ENCODE data around the gene PEX1.
"Not testable (repeated sequence)": the region's sequence is repeated elsewhere in the genome, so short reads cannot be mapped to it uniquely, and the experiment has no call there.

Gene PEX1

DNA sequence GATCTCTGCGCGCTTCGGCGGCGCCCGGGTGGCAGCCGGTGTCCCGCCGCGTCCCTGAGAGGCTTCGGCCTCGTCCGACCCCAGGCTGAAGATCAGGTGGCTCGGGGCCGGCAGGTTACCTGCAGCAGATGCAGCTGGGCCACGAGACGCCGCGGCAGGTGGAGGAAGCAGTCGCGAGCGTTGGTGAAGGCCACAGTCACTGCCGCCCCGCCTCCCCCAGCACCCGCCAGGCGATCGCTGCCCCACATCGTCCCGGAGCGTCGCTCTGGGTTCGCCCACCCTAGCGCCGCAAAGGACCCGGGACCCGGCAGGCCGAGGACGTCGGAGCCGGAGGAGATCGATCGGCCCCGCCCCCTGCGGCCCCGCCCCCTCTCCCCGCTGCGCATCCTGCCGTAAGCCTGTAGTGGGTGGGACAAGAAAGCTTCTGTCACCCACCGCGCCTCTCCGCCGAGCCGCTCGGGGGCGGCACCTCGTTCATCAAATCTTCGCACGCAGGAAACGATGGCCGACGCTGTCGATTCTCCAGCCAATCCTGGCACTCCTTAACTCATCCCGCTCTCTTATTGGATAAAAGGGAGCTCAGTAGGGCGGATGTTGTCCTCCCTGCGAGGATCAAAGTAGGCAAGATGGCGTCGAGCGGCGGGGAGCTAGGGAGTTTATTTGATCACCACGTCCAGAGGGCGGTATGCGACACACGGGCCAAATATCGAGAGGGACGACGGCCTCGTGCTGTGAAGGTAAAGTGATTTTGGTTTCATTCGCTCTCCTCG, at the start of gene PEX1, which contains the start of gene RBM48:
Gene PEX1 (minus strand): TSS at position 333 of the 770 bp plus-strand sequence. CDS start 85 bp downstream, at position 248.
Gene RBM48 (plus strand): TSS at position 608 of the 770 bp plus-strand sequence. CDS start 19 bp downstream, at position 627.
- H3K4me1 Mint-ChIP-seq, result peaks cover 16% of the 10 kb centered on the region
- H3K36me3 Mint-ChIP-seq, result peaks cover 13% of the 10 kb centered on the region
- H3K27me3 Mint-ChIP-seq, result no peaks in the 10 kb centered on the region
- peak; percentile 84 for ATAC-seq (ENCODE audit: low read depth)
- peak; percentile 77 to 93 for DNase-seq (ENCODE audit: low spot score in 2 of 2)
- H3K4me3 Mint-ChIP-seq, result peak within 1 kb of the TSS; percentile 84
- peak within 1 kb of the TSS; percentile 93 for H3K27ac Mint-ChIP-seq
- H3K9me3 Mint-ChIP-seq, result no peaks in the 10 kb centered on the region

DNA sequence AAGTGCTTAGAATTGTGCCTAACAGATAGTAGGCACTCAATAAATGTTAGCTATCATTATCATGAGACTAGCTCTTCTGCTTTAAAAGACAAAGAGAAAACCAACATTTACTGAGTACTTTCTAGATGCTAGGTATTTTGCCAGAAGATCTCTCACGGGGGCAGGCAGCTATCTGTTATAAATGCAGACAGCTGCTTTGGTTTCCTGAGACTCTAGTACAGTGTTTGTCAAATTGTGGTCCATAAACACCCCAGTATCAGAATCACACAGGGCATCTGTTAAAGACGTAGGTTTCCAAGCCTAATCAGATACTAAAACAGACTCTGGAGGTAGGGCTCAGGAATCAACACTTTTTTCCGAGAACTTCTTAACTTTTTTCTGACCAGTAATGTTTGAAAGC, 48.0 kb upstream of the PEX1 start:
- H3K36me3 Mint-ChIP-seq, result peaks cover 28% of the 10 kb centered on the region
- H3K27ac Mint-ChIP-seq, result no peak overlapping the region
- peaks cover 3% of the 10 kb centered on the region for H3K4me1 Mint-ChIP-seq
- no peak overlapping the region for H3K4me3 Mint-ChIP-seq
- ATAC-seq (ENCODE audit: low read depth), result no peak
- no peaks in the 10 kb centered on the region for H3K27me3 Mint-ChIP-seq
- H3K9me3 Mint-ChIP-seq, result peaks cover 2% of the 10 kb centered on the region
- DNase-seq (ENCODE audit: low spot score in 2 of 2), result no peak

DNA sequence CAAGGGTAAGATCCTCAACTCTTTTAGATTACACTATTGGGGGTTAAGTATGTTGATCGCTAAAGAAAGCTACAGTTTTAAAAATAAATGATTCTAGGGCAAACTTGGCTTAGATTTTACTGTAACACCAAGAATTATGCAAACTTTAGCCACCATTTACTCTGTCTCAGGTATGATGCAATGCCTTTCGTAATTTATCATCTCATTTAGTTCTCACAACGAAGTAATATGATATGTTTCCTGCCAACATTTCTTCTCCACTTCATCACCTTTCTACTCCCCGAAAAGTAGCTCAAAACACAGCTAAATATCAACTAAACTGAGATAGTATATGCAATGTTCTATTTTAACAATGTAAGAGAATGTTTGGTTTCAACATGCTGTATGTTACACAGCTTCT, 40.8 kb upstream of the PEX1 start:
- Mint-ChIP-seq H3K27me3 (no peaks in the 10 kb centered on the region), H3K36me3 (peaks cover 27% of the 10 kb centered on the region), H3K4me1 (peaks cover 3% of the 10 kb centered on the region), H3K4me3 (no peak overlapping the region), H3K27ac (no peak overlapping the region), H3K9me3 (peaks cover under 1% of the 10 kb centered on the region)
- ATAC-seq (ENCODE audit: low read depth) (no peak), DNase-seq (ENCODE audit: low spot score in 2 of 2) (no peak)

DNA sequence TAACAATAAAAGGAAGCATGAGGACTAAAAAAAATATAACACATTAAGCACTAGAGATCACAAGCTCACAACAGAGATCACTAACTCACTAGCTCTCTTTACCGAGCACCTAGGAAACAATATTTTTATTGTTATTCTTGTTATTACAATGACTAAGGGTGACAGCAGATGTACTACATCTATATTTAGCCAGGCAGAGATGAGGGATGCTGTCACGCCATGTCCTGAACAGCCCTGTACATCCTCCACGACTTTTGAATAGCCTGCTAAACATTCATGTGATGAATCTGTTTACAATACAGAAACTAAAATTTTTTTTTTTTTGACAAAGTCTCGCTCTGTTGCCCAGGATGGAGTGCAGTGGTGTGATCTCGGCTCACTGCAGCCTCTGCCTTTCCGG, 39.1 kb upstream of the PEX1 start:
- no peak for DNase-seq (ENCODE audit: low spot score in 2 of 2)
- no peak overlapping the region for H3K27ac Mint-ChIP-seq
- peaks cover 29% of the 10 kb centered on the region for H3K36me3 Mint-ChIP-seq
- H3K9me3 Mint-ChIP-seq, result no peaks in the 10 kb centered on the region
- H3K4me1 Mint-ChIP-seq, result peaks cover 2% of the 10 kb centered on the region
- no peak for ATAC-seq (ENCODE audit: low read depth)
- no peaks in the 10 kb centered on the region for H3K27me3 Mint-ChIP-seq
- H3K4me3 Mint-ChIP-seq, result no peak overlapping the region

DNA sequence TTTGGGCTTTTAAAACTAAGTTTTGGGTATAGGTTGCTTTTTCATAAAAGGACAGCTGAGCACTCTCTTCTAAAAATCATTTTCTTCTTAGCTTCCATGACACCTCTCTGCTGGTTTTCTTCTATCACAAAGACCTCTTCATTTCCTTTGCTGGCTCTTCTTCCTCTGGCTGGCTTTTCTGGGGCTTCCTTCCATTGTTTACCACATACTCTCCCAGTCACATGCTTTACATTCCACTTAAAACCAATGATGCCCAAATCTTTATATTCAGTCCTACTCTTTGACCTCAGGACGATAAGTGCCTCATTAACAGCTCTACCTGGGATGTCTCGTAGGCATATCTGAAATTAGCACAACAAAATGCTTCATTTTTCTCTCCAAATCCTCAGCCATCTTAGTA, 35.0 kb upstream of the PEX1 start:
- no peaks in the 10 kb centered on the region for H3K4me1 Mint-ChIP-seq
- no peak overlapping the region for H3K4me3 Mint-ChIP-seq
- no peaks in the 10 kb centered on the region for H3K27me3 Mint-ChIP-seq
- peaks cover 28% of the 10 kb centered on the region for H3K36me3 Mint-ChIP-seq
- H3K9me3 Mint-ChIP-seq, result no peaks in the 10 kb centered on the region
- ATAC-seq (ENCODE audit: low read depth), result no peak
- no peak for DNase-seq (ENCODE audit: low spot score in 2 of 2)
- peak overlapping the region; percentile 67 for H3K27ac Mint-ChIP-seq

DNA sequence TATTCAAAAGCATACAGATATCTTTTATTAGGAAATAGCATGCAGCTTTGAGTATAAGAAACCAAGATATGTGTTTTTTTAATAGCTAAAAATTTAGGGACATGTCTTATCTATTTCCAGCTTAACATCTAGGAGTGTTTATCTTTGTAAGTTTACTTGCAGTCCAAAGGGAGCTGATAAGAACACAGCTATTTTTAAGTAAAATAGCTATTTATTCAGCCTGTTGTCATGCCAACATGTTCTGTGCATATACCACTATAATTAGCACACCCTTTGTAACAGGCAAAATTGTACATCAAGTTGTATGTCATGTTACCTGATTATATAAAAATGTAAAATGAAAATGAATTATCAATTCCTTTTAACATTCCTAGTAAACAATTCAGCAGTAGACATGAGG, 32.3 kb upstream of the PEX1 start:
- no peaks in the 10 kb centered on the region for H3K27me3 Mint-ChIP-seq
- ATAC-seq (ENCODE audit: low read depth) (no peak), DNase-seq (ENCODE audit: low spot score in 2 of 2) (no peak)
- peaks cover 25% of the 10 kb centered on the region for H3K36me3 Mint-ChIP-seq
- no peaks in the 10 kb centered on the region for H3K4me1 Mint-ChIP-seq
- no peaks in the 10 kb centered on the region for H3K9me3 Mint-ChIP-seq
- H3K27ac Mint-ChIP-seq, result no peak overlapping the region
- H3K4me3 Mint-ChIP-seq, result no peak overlapping the region

DNA sequence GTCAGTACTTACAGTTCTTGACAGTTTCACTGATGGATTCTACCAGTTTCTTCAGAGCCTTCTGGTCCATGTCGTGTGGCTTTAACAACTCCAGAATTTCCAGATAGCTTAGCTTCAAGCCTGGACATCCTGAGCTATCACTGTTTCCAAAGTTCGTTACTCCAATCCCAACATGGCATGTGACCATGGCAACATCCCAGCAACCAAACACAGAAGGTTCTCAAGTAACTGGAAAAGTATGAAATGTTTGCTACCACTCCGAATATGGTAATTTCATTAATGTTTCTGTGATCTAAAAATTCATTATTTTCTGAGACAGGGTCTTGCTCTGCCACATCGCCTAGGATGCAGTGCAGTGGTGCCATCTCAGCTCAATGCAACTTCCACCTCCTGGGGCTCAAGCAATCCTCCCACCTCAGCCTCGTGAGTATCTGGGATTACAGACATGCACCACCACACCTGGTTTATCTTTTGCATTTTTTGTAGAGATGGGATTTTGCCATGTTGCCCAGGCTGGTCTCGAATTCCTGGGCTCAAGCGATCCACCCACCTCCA, 29.6 kb upstream of the PEX1 start:
- no peak for DNase-seq (ENCODE audit: low spot score in 2 of 2)
- Mint-ChIP-seq H3K27ac (peak overlapping the region; percentile 54), H3K27me3 (peaks cover 1% of the 10 kb centered on the region), H3K36me3 (peaks cover 10% of the 10 kb centered on the region), H3K9me3 (no peaks in the 10 kb centered on the region), H3K4me1 (no peaks in the 10 kb centered on the region), H3K4me3 (no peak overlapping the region)
- ATAC-seq (ENCODE audit: low read depth), result no peak

DNA sequence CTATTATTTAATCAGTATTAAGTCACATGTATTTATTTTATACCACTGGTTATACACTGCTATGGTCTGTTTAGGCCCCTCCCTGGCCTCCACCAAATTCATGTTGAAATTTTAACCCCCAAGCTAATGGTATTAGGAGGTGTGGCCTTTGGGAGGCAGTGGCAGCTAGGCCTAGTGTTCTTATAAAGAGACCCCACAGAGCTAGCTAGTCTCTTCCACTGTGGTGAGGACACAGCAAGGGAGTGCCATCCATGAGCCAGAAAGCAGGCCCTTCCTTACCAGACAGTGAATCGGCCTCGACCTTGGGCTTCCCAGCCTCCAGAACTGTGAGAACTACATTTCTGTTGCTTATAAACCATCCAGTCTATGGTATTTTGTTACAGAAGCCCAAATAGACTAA, 28.9 kb upstream of the PEX1 start:
- Mint-ChIP-seq H3K4me1 (no peaks in the 10 kb centered on the region), H3K36me3 (peaks cover 9% of the 10 kb centered on the region), H3K27me3 (peaks cover 1% of the 10 kb centered on the region), H3K27ac (peak overlapping the region; percentile 54), H3K4me3 (no peak overlapping the region), H3K9me3 (no peaks in the 10 kb centered on the region)
- ATAC-seq (ENCODE audit: low read depth) (no peak), DNase-seq (ENCODE audit: low spot score in 2 of 2) (no peak)

DNA sequence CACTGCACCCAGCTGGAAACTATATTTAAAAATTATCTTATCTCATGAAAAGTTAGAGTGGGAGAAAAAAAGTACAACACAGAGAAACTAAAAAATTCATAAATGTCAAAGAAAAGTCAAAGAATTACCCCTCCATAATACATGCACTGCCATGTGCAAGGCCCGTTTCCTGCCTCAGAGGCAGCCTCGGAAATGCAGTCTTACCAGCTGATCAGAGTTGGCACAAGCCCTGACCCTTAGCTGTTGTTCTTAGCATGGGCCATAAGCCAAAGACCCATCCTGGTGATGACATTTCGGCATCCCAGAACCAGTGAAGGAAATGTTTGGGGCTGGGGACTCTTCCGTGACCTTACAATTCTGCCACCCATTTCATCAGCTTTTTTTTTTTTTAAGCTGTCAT, 21.9 kb upstream of the PEX1 start:
- Mint-ChIP-seq H3K9me3 (no peaks in the 10 kb centered on the region), H3K4me3 (no peak overlapping the region), H3K4me1 (no peaks in the 10 kb centered on the region), H3K27me3 (peaks cover 5% of the 10 kb centered on the region), H3K36me3 (no peaks in the 10 kb centered on the region), H3K27ac (no peak overlapping the region)
- ATAC-seq (ENCODE audit: low read depth) (no peak), DNase-seq (ENCODE audit: low spot score in 2 of 2) (no peak)

DNA sequence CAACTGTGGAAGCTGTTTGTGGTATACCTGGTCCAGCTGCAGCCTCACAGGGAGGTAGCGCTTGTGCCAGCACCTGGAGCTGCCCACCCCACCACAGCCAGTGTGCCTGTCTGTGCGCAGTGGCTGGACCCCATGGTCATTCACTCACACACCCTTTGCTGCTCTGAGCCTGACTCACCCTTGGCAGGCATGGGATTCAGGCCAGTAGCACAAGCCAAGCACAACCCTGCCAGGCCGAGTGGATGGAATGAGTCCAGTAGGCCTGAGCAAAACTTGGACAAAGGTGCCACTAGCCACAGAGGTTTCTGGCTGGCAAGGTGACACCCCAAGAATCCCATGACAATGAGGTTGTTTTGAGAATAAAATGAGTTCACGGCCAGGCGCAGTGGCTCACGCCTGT, 19.3 kb upstream of the PEX1 start:
- no peaks in the 10 kb centered on the region for H3K4me1 Mint-ChIP-seq
- ATAC-seq (ENCODE audit: low read depth) (no peak), DNase-seq (ENCODE audit: low spot score in 2 of 2) (no peak)
- peaks cover 3% of the 10 kb centered on the region for H3K9me3 Mint-ChIP-seq
- H3K36me3 Mint-ChIP-seq, result no peaks in the 10 kb centered on the region
- H3K27ac Mint-ChIP-seq, result no peak overlapping the region
- peaks cover 4% of the 10 kb centered on the region for H3K27me3 Mint-ChIP-seq
- no peak overlapping the region for H3K4me3 Mint-ChIP-seq

DNA sequence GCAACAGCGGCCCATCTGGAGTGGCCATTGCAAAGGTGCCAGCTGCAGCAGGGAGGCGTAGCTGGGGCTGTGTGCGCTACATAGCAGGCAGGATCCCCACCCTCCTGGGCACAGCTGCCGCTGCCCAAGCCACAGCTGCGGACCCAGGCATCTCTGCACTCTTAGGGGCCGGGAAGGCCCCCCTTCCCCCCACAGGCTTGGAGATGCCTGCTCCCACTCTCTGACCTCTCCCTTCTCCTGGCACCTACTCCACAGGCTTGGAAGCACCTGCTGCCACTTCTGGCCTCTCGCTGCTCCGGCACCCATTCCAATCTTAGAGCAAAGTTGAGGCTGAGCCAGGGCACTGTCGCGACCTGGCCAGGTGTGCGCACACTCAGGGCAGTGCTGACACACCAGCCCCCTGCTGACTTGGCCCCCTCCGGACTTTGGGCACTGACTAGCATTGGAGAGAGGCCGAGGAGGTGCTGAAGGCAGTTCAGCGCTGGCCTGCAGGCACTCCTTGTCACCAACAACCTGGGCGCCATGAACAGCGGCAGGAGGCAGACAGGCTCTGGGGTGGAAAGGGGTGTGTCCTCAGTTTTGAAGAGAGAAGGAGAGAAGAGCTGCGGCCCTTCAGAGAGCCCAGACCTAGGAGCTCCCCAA, 18.7 kb upstream of the PEX1 start:
- Mint-ChIP-seq H3K27me3 (peaks cover 4% of the 10 kb centered on the region), H3K4me3 (no peak overlapping the region), H3K4me1 (no peaks in the 10 kb centered on the region), H3K9me3 (peaks cover 4% of the 10 kb centered on the region), H3K36me3 (no peaks in the 10 kb centered on the region), H3K27ac (no peak overlapping the region)
- ATAC-seq (ENCODE audit: low read depth), result no peak
- DNase-seq (ENCODE audit: low spot score in 2 of 2), result no peak

DNA sequence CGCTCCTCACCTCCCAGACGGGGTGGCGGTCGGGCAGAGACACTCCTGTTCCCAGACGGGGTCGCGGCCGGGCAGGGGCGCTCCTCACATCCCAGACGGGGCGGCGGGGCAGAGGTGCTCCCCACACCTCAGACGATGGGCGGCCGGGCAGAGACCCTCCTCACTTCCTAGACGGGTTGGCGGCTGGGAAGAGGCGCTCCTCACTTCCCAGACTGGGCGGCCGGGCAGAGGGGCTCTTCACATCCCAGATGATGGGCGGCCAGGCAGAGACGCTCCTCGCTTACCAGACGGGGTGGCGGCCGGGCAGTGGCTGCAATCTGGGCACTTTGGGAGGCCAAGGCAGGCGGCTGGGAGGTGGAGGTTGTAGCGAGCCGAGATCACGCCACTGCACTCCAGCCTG, 16.8 kb upstream of the PEX1 start:
- H3K27ac Mint-ChIP-seq; ATAC-seq (ENCODE audit: low read depth); DNase-seq (ENCODE audit: low spot score in 2 of 2); H3K4me1 Mint-ChIP-seq; H3K4me3 Mint-ChIP-seq; H3K9me3 Mint-ChIP-seq; H3K36me3 Mint-ChIP-seq; H3K27me3 Mint-ChIP-seq: not testable (repeated sequence)

DNA sequence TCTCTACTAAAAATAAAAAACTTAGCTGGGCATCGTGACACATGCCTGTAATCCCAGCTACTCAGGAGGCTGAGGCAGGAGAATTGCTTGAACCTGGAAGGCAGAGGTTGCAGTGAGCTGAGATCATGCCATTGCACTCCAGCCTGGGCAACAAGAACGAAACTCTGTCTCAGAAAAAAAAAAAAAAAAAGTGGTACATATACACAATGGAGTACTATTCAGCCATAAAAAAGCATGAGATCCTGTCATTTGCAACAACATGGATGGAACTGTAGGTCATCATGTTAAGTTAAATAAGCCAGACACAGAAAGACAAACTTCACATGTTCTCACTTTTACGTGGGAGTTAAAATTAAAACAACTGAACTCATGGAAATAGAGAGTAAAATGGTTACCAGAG, 15.2 kb upstream of the PEX1 start:
- ATAC-seq (ENCODE audit: low read depth); H3K4me3 Mint-ChIP-seq; H3K27ac Mint-ChIP-seq; H3K27me3 Mint-ChIP-seq; DNase-seq (ENCODE audit: low spot score in 2 of 2); H3K9me3 Mint-ChIP-seq; H3K36me3 Mint-ChIP-seq; H3K4me1 Mint-ChIP-seq: not testable (repeated sequence)

DNA sequence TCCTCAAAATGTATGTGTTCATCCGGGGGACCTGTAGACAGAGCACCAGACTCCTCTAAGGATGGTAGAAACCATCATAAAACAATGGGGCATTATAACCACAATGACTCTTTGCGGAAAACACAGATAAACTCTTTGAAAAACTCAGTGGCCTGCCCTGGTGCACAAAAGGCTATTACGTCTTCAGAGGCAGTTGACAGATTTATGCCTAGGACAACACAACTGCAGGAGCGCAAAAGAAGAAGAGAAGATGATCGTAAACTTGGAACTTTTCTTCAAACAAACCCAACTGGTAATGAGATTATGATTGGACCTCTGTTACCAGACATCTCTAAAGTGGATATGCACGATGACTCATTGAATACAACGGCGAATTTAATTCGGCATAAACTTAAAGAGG, 6.3 kb upstream of the PEX1 start:
- H3K9me3 Mint-ChIP-seq, result no peaks in the 10 kb centered on the region
- no peaks in the 10 kb centered on the region for H3K27me3 Mint-ChIP-seq
- H3K27ac Mint-ChIP-seq, result no peak overlapping the region
- no peak for DNase-seq (ENCODE audit: low spot score in 2 of 2)
- no peak for ATAC-seq (ENCODE audit: low read depth)
- peaks cover 9% of the 10 kb centered on the region for H3K4me1 Mint-ChIP-seq
- H3K36me3 Mint-ChIP-seq, result peaks cover 36% of the 10 kb centered on the region
- no peak overlapping the region for H3K4me3 Mint-ChIP-seq

Measured in memory B cell (primary cell).